GM19193 (cell line): Measurements from ENCODE around the gene UBTD1.

Source experiments
- POLR2A ChIP-seq: IDR thresholded peaks from 4 replicates; pipeline ENCODE4 v1.6.1; 2011; ENCODE audit not compliant: insufficient read depth, insufficient read length; ENCODE audit errors: extremely low read depth

The UBTD1 gene

GRCh38 chr10:97498841-97499560, at the start of gene UBTD1:
UBTD1 (plus strand) TSS chr10:97498924; CDS start chr10:97499204, 280 bp downstream.
- TF ChIP-seq POLR2A, result no peak

- TF ChIP-seq POLR2A, result no peak
These were observed 47.9 kb upstream of the UBTD1 start for GRCh38 chr10:97450828-97451227.

GRCh38 chr10:97451605-97452004, 47.1 kb upstream of the UBTD1 start:
- no peak for TF ChIP-seq POLR2A

- TF ChIP-seq POLR2A, result no peak
These were observed 46.4 kb upstream of the UBTD1 start for GRCh38 chr10:97452352-97452751.

GRCh38 chr10:97454330-97455036, 44.2 kb upstream of the UBTD1 start:
- no peak for TF ChIP-seq POLR2A

- no peak for TF ChIP-seq POLR2A
These were observed 42.6 kb upstream of the UBTD1 start for GRCh38 chr10:97456034-97456685.

GRCh38 chr10:97456686-97457065, 42.0 kb upstream of the UBTD1 start:
- TF ChIP-seq POLR2A, result no peak

- no peak for TF ChIP-seq POLR2A
These were observed 39.6 kb upstream of the UBTD1 start for GRCh38 chr10:97459111-97459510.

GRCh38 chr10:97459933-97460332, 38.8 kb upstream of the UBTD1 start:
- TF ChIP-seq POLR2A, result no peak

- TF ChIP-seq POLR2A, result no peak
These were observed 36.4 kb upstream of the UBTD1 start for GRCh38 chr10:97462309-97462708.

GRCh38 chr10:97463363-97464132, 35.2 kb upstream of the UBTD1 start:
- no peak for TF ChIP-seq POLR2A

- no peak for TF ChIP-seq POLR2A
These were observed 34.5 kb upstream of the UBTD1 start for GRCh38 chr10:97464226-97464625.

- no peak for TF ChIP-seq POLR2A
These were observed 32.7 kb upstream of the UBTD1 start for GRCh38 chr10:97465982-97466381.

GRCh38 chr10:97466755-97467154, 32.0 kb upstream of the UBTD1 start:
- TF ChIP-seq POLR2A, result no peak

GRCh38 chr10:97468162-97468561, 30.6 kb upstream of the UBTD1 start:
- no peak for TF ChIP-seq POLR2A
